K562 (cell line): Measurements from ENCODE around the gene WDR55. TPM values are rescaled to one million over a fixed set of nuclear protein-coding genes. Genes with fewer than 3 reads are reported as not detected.

Source experiments
- BRD4 ChIP-seq: fragments of 200-600 bp; sonication (generic); IDR thresholded peaks from 2 replicates; pipeline ENCODE4 v1.6.1; 2017; ENCODE audit warnings: inconsistent platforms
- DDX20 ChIP-seq: fragments of 450-650 bp; IDR thresholded peaks from 2 replicates; pipeline ENCODE4 v1.6.1; 2016; ENCODE audit warnings: missing genetic modification characterization, low read depth, mild to moderate bottlenecking, missing compliant biosample characterization, moderate library complexity
- EP300 ChIP-seq: IDR thresholded peaks from 2 replicates; pipeline ENCODE4 v1.6.1; 2012; ENCODE audit warnings: low read length, improper control_type of control experiment
- ERF ChIP-seq: fragments of 450-650 bp; formaldehyde crosslinking; IDR thresholded peaks from 2 replicates; pipeline ENCODE4 v1.4.0; 2020; ENCODE audit warnings: mild to moderate bottlenecking, mixed read lengths
- ETS2 ChIP-seq: IDR thresholded peaks from 2 replicates; pipeline ENCODE4 v1.6.1; 2016; ENCODE audit warnings: borderline replicate concordance, missing genetic modification characterization, mild to moderate bottlenecking, moderate library complexity, missing compliant biosample characterization; ENCODE audit not compliant: poor library complexity, severe bottlenecking
- MAZ ChIP-seq, 2 experiments: fragments of 450-650 bp in 1 of 2; sonication (generic) in 1 of 2; formaldehyde crosslinking; IDR thresholded peaks in 1 of 2; conservative IDR thresholded peaks in 1 of 2; 2 replicates each; pipeline versions ENCODE4 v1.4.0 to v1.5.0; 2020; ENCODE audit warnings: mild to moderate bottlenecking in 1 of 2, missing genetic modification reagents in 1 of 2
- MCM2 ChIP-seq: fragments of 450-650 bp; IDR thresholded peaks from 2 replicates; pipeline ENCODE4 v1.6.1; 2017; ENCODE audit warnings: low read depth, mild to moderate bottlenecking
- MED1 ChIP-seq: sonication (generic); formaldehyde crosslinking; IDR thresholded peaks from 2 replicates; pipeline ENCODE4 v1.8.1; 2023; ENCODE audit warnings: missing genetic modification reagents, borderline replicate concordance
- SMAD2 ChIP-seq: fragments of 150-350 bp; IDR thresholded peaks from 2 replicates; pipeline ENCODE4 v1.6.1; 2014; ENCODE audit warnings: low read depth, mild to moderate bottlenecking, low read length
- SP2 ChIP-seq: IDR thresholded peaks from 2 replicates; pipeline ENCODE4 v1.6.1; 2011; ENCODE audit warnings: mild to moderate bottlenecking, low read depth, low read length, moderate library complexity; ENCODE audit not compliant: poor library complexity, severe bottlenecking; ENCODE audit errors: extremely low read depth
- TAF7 ChIP-seq: fragments of 450-650 bp; IDR thresholded peaks from 2 replicates; pipeline ENCODE4 v1.6.1; 2016; ENCODE audit warnings: missing genetic modification characterization, missing compliant biosample characterization
- ZNF121 ChIP-seq: sonication (generic); formaldehyde crosslinking; conservative IDR thresholded peaks from 2 replicates; pipeline ENCODE4 v1.8.0; 2022; ENCODE audit warnings: missing genetic modification reagents
- ZNF586 ChIP-seq: fragments of 450-650 bp; formaldehyde crosslinking; conservative IDR thresholded peaks from 2 replicates; pipeline ENCODE4 v1.4.0; 2020; ENCODE audit warnings: mild to moderate bottlenecking, moderate library complexity
- ZNF780A ChIP-seq: fragments of 250-450 bp; sonication (Bioruptor Pico); IDR thresholded peaks from 2 replicates; pipeline ENCODE4 v1.5.0; 2021; ENCODE audit warnings: mild to moderate bottlenecking
- ZZZ3 ChIP-seq: fragments of 450-650 bp; IDR thresholded peaks from 2 replicates; pipeline ENCODE4 v1.6.1; 2016; ENCODE audit warnings: antibody characterized with exemption, mild to moderate bottlenecking, moderate library complexity
- polyA plus RNA-seq, 8 experiments: library from polyadenylated mRNA; depleted of rRNA in 4 of 8; stranded (reverse) in 5 of 8; unstranded in 3 of 8; fragments of >200 nt; fragmentation: Nextera tagmentation in 2 of 8; fragmentation: Illumina TruSeq in 1 of 8; extraction: Ambion mirVana in 2 of 8; extraction: Trizol in 1 of 8; gene quantifications; 2 replicates each; pipeline versions ENCODE4 v1.2.1 to v1.2.3, GENCODE V29; 2011 to 2014; ENCODE audit warnings: inconsistent platforms in 1 of 8, missing spikeins in 1 of 8
- total RNA-seq, 7 experiments: library from RNA; depleted of rRNA in 6 of 7; stranded (reverse); fragments of >200 nt in 6 of 7; fragmentation: Illumina TruSeq in 2 of 7; extraction: Trizol in 2 of 7; gene quantifications; 2 replicates each; pipeline versions ENCODE4 v1.2.1 to v1.2.3, GENCODE V29; 2011 to 2021; ENCODE audit warnings: low replicate concordance in 1 of 7
- TF ChIP-seq, protein P1 (sequence below): sonication (generic); formaldehyde crosslinking; IDR thresholded peaks from 2 replicates; pipeline ENCODE4 v1.8.0; 2023; ENCODE audit warnings: missing genetic modification reagents, mild to moderate bottlenecking, borderline replicate concordance
- TF ChIP-seq, protein P2 (sequence below): fragments of 200-800 bp; sonication (Bioruptor generic); IDR thresholded peaks from 2 replicates; pipeline ENCODE4 v1.6.1; 2017; ENCODE audit warnings: missing genetic modification characterization, missing compliant biosample characterization
- TF ChIP-seq, protein P3 (sequence below): sonication (generic); formaldehyde crosslinking; IDR thresholded peaks from 2 replicates; pipeline ENCODE4 v1.8.0; 2022; ENCODE audit warnings: mild to moderate bottlenecking, missing genetic modification reagents
- TF ChIP-seq, protein P4 (sequence below): fragments of 450-650 bp; formaldehyde crosslinking; IDR thresholded peaks from 2 replicates; pipeline ENCODE4 v1.4.0; 2020; ENCODE audit warnings: mild to moderate bottlenecking, moderate library complexity

Gene WDR55
- total and polyA plus RNA-seq, 9 of the 15 experiments (the other 6 are each of a cell fraction or from before 2014, with no cell fraction given): 5.2 to 45.0 (median 29.3) TPM

DNA sequence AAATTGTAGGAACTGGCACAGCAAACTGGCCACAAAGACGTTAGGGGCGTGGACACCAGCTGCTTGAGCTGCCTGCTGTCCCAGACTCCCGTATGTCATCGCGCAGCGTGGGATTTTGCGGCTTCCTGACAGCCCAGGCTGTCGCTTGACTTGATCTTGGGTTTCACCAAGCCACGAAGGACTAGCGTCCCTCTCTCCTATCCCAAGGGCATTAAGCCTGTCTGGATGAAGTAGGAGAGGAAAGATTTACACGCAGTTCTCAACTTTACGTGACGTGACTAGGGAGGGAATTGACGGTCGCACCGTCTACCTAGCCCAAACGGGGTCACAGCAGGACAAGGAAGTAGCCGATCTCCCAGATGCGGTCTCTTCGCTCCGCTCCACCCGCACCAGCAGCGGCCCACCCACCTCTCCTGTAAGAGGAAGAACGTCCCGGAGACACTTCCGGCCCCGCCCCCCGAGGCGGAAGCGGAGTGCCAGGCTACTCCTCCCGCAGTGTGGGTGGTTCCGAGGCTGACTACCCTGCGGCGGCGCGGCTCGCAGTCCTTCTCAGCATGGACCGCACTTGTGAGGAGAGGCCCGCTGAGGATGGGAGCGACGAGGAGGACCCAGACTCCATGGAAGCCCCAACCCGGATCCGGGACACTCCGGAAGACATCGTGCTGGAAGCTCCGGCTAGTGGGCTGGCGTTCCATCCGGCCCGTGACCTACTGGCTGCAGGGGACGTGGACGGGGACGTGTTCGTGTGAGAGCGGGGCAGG is at the start of gene WDR55 (continued):
- no peak for TF ChIP-seq ZNF586 (CRISPR knock-in tag)
- 0 out of 2 replicates have a peak, but pooled peaks have one; percentile 3 for TF ChIP-seq EP300
- TF ChIP-seq DDX20: no peak
- no peak for TF ChIP-seq ETS2 (tag)
- TF ChIP-seq MCM2: no peak
- no peak for TF ChIP-seq ZNF780A (CRISPR knock-in tag)
- no peak for TF ChIP-seq SP2
- TF ChIP-seq, protein P1, sequence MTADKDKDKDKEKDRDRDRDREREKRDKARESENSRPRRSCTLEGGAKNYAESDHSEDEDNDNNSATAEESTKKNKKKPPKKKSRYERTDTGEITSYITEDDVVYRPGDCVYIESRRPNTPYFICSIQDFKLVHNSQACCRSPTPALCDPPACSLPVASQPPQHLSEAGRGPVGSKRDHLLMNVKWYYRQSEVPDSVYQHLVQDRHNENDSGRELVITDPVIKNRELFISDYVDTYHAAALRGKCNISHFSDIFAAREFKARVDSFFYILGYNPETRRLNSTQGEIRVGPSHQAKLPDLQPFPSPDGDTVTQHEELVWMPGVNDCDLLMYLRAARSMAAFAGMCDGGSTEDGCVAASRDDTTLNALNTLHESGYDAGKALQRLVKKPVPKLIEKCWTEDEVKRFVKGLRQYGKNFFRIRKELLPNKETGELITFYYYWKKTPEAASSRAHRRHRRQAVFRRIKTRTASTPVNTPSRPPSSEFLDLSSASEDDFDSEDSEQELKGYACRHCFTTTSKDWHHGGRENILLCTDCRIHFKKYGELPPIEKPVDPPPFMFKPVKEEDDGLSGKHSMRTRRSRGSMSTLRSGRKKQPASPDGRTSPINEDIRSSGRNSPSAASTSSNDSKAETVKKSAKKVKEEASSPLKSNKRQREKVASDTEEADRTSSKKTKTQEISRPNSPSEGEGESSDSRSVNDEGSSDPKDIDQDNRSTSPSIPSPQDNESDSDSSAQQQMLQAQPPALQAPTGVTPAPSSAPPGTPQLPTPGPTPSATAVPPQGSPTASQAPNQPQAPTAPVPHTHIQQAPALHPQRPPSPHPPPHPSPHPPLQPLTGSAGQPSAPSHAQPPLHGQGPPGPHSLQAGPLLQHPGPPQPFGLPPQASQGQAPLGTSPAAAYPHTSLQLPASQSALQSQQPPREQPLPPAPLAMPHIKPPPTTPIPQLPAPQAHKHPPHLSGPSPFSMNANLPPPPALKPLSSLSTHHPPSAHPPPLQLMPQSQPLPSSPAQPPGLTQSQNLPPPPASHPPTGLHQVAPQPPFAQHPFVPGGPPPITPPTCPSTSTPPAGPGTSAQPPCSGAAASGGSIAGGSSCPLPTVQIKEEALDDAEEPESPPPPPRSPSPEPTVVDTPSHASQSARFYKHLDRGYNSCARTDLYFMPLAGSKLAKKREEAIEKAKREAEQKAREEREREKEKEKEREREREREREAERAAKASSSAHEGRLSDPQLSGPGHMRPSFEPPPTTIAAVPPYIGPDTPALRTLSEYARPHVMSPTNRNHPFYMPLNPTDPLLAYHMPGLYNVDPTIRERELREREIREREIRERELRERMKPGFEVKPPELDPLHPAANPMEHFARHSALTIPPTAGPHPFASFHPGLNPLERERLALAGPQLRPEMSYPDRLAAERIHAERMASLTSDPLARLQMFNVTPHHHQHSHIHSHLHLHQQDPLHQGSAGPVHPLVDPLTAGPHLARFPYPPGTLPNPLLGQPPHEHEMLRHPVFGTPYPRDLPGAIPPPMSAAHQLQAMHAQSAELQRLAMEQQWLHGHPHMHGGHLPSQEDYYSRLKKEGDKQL (CRISPR knock-in tag): no peak
- no peak for TF ChIP-seq BRD4
- TF ChIP-seq, protein P2, sequence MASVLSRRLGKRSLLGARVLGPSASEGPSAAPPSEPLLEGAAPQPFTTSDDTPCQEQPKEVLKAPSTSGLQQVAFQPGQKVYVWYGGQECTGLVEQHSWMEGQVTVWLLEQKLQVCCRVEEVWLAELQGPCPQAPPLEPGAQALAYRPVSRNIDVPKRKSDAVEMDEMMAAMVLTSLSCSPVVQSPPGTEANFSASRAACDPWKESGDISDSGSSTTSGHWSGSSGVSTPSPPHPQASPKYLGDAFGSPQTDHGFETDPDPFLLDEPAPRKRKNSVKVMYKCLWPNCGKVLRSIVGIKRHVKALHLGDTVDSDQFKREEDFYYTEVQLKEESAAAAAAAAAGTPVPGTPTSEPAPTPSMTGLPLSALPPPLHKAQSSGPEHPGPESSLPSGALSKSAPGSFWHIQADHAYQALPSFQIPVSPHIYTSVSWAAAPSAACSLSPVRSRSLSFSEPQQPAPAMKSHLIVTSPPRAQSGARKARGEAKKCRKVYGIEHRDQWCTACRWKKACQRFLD (CRISPR knock-in tag): no peak
- TF ChIP-seq MED1 (CRISPR knock-in tag): no peak
- no peak for TF ChIP-seq ZZZ3
- no peak for TF ChIP-seq ERF
- peak; percentile 68 for TF ChIP-seq TAF7 (tag)
- TF ChIP-seq ZNF121: no peak
- TF ChIP-seq SMAD2: no peak
- TF ChIP-seq MAZ (CRISPR knock-in tag; conservative IDR thresholded peaks at IDR 0.05 in 1 of 2, IDR thresholded peaks at IDR 0.05 in 1 of 2): peak; percentile 95 to 99
- TF ChIP-seq, protein P3, sequence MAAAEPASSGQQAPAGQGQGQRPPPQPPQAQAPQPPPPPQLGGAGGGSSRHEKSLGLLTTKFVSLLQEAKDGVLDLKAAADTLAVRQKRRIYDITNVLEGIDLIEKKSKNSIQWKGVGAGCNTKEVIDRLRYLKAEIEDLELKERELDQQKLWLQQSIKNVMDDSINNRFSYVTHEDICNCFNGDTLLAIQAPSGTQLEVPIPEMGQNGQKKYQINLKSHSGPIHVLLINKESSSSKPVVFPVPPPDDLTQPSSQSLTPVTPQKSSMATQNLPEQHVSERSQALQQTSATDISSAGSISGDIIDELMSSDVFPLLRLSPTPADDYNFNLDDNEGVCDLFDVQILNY (CRISPR knock-in tag): no peak
- TF ChIP-seq, protein P4, sequence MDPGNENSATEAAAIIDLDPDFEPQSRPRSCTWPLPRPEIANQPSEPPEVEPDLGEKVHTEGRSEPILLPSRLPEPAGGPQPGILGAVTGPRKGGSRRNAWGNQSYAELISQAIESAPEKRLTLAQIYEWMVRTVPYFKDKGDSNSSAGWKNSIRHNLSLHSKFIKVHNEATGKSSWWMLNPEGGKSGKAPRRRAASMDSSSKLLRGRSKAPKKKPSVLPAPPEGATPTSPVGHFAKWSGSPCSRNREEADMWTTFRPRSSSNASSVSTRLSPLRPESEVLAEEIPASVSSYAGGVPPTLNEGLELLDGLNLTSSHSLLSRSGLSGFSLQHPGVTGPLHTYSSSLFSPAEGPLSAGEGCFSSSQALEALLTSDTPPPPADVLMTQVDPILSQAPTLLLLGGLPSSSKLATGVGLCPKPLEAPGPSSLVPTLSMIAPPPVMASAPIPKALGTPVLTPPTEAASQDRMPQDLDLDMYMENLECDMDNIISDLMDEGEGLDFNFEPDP (CRISPR knock-in tag): no peak
